GM12873 (cell line): ENCODE measurements around the gene SMAD4.

Experiments used
- CTCF ChIP-seq: IDR thresholded peaks from 2 replicates; pipeline ENCODE4 v1.5.1; 2012; ENCODE audit warnings: low read depth, mild to moderate bottlenecking, moderate library complexity, low read length, control low read depth; ENCODE audit not compliant: insufficient read depth; ENCODE audit errors: missing control alignments

The SMAD4 gene

GRCh38 chr18:51123481-51123880, 93.5 kb downstream of the SMAD4 start:
- TF ChIP-seq CTCF = no peak

GRCh38 chr18:51123936-51124486, 94.0 kb downstream of the SMAD4 start:
- no peak for TF ChIP-seq CTCF

GRCh38 chr18:51125976-51126375, 96.0 kb downstream of the SMAD4 start:
- no peak for TF ChIP-seq CTCF

- TF ChIP-seq CTCF = no peak
Observed at GRCh38 chr18:51127664-51128063, 97.7 kb downstream of the SMAD4 start.

- TF ChIP-seq CTCF = no peak
Observed at GRCh38 chr18:51128533-51128932, 98.5 kb downstream of the SMAD4 start.

GRCh38 chr18:51132256-51132935, 102.4 kb downstream of the SMAD4 start:
- no peak for TF ChIP-seq CTCF

- no peak for TF ChIP-seq CTCF
Observed at GRCh38 chr18:51133580-51134160, 103.7 kb downstream of the SMAD4 start.
